HG02798 (cell line): Measurements from ENCODE around the gene TTLL13.
A peak's percentile ranks its signal among the peaks of the same experiment; 100 is the strongest.

Experiments
- ATAC-seq: cut with Tn5 transposase; IDR thresholded peaks from one replicate; pipeline ENCODE4 v1.9.1; 2021; ENCODE audit warnings: mild to moderate bottlenecking; ENCODE audit not compliant: unreplicated experiment, poor library complexity

The TTLL13 gene, protein sequence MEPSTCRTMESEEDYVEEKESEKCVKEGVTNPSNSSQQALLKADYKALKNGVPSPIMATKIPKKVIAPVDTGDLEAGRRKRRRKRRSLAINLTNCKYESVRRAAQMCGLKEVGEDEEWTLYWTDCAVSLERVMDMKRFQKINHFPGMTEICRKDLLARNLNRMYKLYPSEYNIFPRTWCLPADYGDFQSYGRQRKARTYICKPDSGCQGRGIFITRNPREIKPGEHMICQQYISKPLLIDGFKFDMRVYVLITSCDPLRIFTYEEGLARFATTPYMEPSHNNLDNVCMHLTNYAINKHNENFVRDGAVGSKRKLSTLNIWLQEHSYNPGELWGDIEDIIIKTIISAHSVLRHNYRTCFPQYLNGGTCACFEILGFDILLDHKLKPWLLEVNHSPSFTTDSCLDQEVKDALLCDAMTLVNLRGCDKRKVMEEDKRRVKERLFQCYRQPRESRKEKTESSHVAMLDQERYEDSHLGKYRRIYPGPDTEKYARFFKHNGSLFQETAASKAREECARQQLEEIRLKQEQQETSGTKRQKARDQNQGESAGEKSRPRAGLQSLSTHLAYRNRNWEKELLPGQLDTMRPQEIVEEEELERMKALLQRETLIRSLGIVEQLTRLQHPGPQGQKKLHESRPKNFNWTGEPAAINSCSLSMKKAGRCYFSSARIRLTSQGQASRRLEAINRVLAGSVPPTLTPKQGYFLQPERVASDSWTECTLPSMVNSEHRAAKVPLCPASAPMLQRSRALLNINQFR

GRCh38 chr15:90249203-90249863 is at the start of gene TTLL13:
Gene TTLL13, plus strand, starts transcription at chr15:90249556. Its CDS starts 1,075 bp downstream, at chr15:90250631.
- ATAC-seq, result peak; percentile 77

DNA sequence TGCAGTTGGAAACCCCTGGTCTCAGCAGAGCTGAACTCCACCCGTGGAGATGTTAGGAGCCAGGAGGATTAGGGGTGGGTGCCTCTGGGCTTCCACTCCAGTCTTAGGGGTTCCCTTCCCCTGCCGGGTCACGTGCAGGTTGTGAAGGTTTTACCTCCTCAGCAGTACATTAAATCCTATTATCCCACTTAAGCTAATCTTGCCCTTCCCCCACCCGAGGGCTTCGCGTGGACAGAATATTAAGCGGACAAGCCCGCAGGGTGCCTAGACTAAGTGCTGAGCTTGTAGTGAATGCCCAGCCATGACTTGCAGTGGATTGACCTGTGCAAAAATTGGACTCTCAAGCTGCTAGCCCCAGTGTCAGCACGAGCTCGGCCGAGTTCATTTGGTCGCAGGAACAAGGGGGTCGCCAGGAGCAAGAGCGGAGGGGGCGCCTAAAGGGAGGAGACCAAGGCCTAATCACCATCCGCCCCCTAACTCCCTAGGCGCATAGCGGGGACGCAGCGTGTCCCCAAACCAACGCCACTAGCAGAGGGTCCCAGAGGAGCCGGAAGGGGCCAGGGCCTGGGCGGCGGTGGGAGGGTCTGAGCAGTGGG is 48.7 kb upstream of the TTLL13 start:
- ATAC-seq, result peak; percentile 10

DNA sequence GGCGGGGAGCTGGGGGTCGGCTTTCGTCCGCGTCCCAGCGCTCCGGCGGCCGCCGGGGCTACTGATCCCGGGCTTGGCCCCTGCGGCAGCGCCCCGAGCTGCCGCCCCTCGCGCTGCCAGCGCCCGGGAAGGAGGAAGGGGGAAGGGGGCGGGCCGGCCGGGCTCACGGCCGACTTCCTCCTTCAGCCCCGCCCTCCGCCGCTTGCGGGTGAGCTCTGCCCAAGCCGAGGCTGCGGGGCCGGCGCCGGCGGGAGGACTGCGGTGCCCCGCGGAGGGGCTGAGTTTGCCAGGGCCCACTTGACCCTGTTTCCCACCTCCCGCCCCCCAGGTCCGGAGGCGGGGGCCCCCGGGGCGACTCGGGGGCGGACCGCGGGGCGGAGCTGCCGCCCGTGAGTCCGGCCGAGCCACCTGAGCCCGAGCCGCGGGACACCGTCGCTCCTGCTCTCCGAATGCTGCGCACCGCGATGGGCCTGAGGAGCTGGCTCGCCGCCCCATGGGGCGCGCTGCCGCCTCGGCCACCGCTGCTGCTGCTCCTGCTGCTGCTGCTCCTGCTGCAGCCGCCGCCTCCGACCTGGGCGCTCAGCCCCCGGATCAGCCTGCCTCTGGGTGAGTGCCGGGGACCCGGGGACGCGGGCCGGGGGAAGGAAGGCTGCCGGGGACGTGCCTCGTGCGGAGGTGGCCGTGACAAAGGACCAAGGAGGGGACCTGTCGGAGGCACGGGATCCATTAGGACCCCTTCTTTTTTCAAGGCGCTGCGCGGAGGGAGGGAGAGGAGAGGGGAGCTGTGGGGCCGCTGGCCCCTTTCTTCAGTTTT is 48.0 kb upstream of the TTLL13 start, which contains the start of gene SEMA4B:
Gene SEMA4B (plus strand): TSS at position 201 of the 814 bp plus-strand sequence. CDS start 249 bp downstream, at position 450.
- ATAC-seq, result peak; percentile 82

DNA sequence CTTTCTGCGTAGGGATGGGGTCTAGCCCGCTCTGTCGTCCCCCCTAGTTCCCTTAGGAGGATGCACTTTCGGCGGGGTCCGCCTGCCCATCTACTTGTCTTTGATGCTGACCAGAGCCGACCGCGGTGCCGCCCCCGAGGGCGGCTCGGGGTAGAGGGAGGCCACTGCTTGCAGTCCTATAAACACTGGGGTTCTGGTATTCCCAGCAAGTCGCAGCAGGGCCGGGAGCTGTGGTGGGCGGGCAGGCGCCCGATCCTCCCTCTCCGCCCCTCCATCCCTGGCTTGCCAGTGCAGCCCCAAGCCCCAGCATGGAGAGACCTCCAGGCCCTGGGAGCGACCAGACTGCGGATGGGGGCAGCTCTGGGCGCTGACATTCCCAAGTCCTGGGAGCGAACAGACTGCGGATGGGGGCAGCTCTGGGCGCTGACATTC is 47.4 kb upstream of the TTLL13 start:
- ATAC-seq, result no peak

DNA sequence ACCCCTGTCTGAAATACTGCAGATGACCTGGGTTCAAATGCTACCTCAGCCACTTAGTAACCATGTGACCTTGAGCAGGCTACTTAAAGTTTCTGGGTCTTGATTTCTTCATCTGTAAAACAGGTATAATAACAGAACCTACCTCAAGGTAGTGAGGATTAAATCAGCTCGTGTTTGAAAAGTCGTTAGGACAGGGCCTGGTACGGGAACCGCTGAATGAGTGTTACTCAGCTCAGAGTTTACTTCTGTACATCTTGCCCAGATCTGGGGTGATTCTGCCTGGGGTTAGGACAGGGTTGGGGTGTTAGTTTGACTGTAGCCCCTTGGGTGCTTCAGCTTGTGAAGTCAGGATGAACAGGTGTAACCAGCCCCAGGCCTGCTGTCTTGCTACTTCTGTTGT is 46.4 kb upstream of the TTLL13 start:
- no peak for ATAC-seq

DNA sequence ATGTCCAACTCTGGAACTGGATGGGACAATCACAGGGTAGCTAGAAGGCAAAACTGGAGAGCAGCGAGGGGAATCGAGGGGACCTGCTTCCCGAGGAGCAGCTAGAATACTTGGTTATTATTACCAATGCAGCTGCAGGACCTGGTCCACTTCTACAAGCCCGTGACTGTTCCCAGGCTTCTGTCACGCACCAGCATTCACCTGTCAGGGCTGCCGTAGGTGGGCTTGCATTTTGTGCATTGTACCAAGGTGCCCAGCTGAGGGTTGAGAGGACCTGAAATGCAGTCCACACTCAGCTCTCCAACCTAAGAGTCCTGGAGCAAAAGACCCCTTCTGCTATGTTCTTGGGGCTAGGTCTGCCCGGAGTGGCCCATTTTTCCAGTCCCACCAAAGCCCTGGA is 45.9 kb upstream of the TTLL13 start:
- no peak for ATAC-seq

DNA sequence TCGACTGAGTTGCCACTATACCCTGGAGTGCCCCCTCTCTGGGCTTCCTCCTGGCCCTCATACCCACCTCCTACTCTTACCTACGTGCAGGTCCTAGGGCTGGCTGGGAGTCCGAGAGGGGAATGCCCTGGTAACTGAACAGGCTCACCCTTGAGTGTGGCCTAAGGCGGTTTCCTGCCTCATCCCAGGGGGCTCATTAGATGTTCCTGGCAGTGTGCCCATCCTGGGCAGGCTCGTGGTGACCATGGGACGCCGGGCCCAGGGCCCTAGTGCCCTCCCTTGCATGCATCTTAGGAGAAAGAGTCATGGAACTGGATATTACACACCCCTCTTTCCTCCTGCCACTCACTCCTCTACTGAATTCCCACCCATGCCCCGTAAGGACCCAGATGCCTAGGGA is 45.4 kb upstream of the TTLL13 start:
- no peak for ATAC-seq

DNA sequence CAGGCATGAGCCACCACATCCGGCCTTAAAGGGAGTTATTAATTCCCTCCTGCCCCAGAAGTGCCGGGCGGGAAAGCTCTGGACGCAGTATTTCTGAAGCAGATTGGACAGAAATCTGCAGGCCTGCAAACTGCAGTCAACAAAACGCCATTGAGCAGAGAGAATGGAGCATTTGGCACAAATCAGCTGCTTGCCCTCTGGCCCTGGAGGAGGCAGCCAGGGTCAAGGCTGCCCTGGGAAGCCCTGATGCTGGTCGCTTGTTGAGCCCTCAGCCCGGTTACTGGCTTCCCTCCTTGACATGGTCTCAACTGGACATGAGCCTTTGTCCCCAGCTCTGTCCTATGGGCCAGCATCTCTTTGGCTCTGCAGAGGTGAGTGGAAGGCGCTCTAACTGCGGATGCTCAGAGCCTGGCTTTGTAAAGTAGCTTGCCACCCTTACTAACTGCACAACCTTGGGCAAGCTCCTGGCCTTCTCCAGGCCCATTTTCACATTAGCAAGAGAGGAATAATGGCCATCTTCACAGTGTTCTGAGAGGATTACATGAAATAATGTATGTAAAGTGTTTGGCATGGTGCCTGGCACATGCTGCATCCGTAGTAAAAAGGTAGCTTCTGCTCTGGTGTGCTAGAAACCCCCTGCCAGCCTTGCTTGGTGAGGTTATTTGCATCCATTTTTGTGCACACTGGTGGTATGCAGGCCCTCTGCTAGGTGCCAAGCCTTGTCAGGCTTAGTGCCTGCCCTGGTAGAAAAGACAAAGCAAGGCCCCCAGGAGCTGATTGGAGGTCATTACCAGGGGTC is 44.1 kb upstream of the TTLL13 start:
- ATAC-seq, result no peak

- no peak for ATAC-seq
These were observed 43.5 kb upstream of the TTLL13 start for GRCh38 chr15:90205886-90206285.

DNA sequence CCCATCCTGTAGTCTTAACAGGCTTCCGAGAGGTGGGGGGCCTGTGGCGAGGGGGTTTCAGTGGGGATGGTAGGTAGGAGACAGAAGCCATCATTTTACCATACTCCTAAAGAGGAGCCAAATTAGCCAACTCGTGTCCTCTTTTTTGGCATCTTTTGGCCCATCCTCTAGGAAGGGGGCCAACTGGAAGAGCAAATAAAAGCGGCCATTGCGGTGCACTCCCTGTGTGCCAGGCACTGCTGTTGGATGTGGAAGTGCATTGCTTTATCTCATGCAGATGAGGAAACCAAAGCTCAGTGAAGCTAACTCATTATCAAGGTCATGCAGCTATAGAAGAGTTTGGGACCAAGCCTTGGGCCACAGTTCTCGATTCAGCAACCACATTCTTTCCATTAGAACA is 42.1 kb upstream of the TTLL13 start:
- no peak for ATAC-seq

DNA sequence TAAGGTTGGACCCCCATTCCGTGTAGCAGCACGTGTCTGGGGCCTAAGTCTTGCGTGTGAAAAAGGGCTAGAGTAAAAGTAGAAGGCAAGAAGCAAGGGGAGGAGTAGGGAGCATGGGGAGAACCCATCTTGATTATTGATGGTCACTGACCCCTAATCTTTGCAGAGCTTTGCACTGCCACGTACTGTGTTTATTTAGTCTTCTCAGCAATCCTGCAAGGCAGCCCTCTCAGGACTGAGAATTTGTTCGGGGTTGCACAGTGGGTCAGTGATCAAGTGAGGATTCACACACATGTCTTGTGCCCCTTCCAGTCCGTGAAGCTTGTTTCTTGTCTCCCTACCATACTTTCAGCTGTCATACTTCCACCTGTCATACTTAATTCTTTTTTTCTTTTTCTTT is 41.0 kb upstream of the TTLL13 start:
- no peak for ATAC-seq

- ATAC-seq, result peak; percentile 57
These were observed 39.8 kb upstream of the TTLL13 start for GRCh38 chr15:90209591-90209990.

DNA sequence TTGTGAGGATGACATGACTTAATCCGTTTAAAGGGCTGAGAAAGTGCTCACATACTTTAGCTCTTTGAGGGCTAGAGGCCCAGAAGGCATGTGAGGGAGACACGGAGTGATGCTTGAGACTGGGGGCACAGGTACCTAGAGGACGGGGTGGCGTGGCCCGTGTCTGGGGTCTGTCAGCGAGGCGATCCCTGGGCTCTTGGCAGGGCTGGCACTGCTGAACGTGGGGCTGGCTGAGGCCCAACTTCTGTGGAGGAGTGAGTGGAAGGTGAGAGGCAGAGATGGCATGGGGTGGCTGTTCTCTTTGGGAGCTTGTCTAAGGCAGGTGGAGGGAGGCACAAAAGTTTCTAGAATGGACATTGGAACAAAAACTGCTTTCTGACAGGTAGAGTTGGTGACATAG is 38.8 kb upstream of the TTLL13 start:
- ATAC-seq, result no peak

- no peak for ATAC-seq
These were observed 38.3 kb upstream of the TTLL13 start for GRCh38 chr15:90211009-90211408.

DNA sequence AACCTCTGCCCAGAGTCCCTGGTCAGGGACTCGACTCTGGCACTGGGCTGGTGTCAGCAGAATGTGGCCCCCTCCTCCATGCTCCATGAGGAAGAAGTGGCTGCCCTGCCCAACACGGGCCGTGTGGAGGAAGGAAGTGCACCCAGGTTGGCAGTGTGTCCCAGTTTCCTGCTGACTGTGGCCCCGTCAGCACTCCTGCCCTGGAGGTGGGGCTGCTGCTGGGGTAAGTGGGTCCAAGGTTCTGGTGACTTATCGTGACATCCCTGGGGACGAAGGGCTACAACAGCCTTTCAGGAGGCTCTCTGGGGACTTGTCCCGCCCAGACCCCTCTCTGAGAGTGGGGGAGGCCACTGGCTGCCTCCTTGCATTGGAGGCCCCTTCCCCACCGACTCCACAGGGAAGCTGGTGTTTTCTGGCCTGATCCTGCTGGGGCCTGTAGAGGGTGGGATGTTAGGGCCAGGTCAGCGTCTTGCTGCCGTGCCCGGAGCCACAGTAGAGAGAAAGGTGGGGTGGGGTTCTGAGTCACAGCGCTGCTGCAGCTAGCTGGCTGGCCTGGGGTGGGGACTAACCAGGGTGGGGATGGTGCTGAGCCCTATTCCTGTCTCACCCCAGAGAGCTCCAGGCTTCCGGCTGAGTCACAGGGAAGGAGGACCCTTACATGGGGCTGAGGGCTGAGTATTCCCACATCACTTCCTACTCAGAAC is 37.8 kb upstream of the TTLL13 start:
- no peak for ATAC-seq

DNA sequence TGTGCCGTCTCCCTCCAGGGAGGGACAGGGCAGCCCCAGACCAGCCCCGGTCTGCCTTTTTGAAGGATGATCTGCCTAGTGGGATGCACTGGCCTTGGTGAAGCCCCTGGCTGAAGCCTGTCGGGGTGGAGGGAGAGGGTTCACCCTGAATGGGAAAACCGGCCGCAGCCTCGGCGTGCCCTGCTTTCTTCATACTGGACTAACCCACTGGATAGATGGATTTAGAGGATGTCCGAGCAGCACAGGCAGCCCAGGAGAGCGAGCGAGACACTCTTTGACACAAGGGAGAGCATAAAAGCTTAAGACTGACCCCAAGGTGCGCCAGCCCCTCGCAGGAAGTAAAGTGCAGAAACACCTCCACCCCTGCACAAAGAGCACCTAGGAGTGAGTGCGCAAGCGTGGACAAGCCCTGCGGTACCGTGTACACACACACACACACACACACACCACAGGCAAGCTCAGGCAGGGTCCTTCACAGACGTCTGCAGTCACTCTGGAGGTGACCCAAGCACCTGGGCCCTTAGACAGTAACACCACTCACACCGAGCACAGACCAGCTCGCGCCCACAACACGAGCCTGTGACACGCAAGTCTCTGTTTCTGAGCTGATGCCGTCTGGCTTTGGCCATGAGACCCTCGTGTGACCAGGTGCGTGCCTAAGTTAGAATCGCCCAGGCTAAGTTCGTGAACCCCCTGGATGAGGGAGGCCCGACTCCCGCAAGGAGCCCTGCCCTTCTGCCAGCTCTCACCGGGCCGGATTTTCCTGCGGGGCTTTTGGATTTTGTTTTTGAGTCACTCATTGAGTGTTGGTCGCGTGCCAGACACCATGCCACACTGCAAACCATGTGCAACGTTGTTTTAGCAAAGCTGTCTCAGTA is 36.9 kb upstream of the TTLL13 start:
- no peak for ATAC-seq

- ATAC-seq, result no peak
These were observed 36.1 kb upstream of the TTLL13 start for GRCh38 chr15:90213122-90213817.
